ENCODE results near the gene FANCC. TPM values are rescaled to one million over a fixed set of nuclear protein-coding genes. Genes with fewer than 3 reads are reported as not detected.

FANCC gene
- total RNA-seq, 1 experiment from 2014 or later: 14.5 TPM

DNA sequence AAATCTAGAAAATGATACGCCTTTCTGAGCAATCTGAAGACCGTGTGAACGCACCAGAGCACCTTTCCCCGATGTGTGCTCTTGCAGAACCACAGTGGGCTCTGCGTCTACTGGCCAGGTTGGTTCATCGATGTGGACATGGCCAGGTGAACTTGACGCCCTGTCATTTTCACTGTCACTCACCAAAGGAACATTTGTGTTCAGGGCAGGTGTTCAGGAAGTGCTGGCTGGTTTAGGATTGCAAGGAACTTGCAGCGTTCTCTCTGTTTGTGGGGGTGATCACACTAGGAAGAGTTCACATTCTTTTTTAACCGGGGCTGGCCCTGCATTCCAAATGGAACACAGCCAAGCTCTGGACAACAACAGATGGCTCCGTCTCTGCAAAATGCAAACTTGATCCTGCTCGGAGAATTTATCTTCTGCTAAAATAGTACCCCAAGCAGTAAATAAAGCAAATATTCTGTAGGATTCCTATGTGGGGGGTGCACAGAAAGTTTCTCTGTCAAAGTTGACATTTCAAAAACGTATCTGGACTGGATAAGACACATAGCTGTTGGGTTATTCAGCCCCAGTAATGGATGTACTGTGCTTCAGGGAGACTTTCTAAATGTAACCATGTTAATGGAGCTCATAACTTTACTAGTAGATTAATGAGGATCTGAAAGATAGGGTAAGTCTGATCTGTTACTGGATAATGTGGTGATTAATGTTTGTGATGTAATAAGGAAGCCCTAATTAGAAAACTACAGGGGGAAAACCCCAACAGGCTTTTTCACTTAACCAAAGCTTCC, 45.7 kb upstream of the FANCC start:
- Mint-ChIP-seq H3K27me3 (ENCODE audit: unreplicated experiment) (no peaks in the 10 kb centered on the region), H3K27ac (ENCODE audit: unreplicated experiment) (no peak overlapping the region), H3K4me3 (ENCODE audit: low read depth, unreplicated experiment) (no peak overlapping the region), H3K4me1 (ENCODE audit: low read depth, unreplicated experiment) (no peaks in the 10 kb centered on the region), H3K36me3 (ENCODE audit: insufficient read depth, unreplicated experiment) (no peaks in the 10 kb centered on the region), H3K9me3 (ENCODE audit: low read depth, unreplicated experiment) (no peaks in the 10 kb centered on the region)
- CTCF ChIA-PET: no interaction called here
- DNase-seq: no peak
- no TSS peak for BruUV-seq (replicated peaks)
- TF ChIP-seq CTCF (IDR thresholded peaks at IDR 0.05; ENCODE audit: unreplicated experiment): no peak
- intact Hi-C loops (cut with micrococcal nuclease; ENCODE audit: unreplicated experiment): no loop called here

DNA sequence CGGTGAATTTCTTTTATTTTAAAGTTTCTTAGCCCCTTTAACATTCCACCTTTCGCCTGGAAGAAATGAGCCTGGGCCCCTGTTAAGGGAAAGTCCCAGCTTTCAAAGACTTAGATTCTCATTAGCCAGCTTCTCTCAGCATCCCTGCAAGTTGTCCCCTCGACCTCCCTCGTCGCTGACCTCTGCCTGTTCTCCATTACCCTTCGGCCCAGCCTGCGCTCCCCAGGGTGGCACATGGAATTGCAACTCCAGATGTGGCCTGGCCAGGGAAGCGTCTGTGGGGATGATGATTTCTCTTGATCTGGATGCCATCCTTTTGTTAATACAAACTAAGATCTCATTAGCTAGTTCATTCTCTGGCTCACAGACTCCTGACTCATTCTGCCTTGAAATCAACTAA, 43.4 kb upstream of the FANCC start:
- Mint-ChIP-seq H3K9me3 (ENCODE audit: low read depth, unreplicated experiment) (no peaks in the 10 kb centered on the region), H3K4me1 (ENCODE audit: low read depth, unreplicated experiment) (no peaks in the 10 kb centered on the region), H3K27me3 (ENCODE audit: unreplicated experiment) (no peaks in the 10 kb centered on the region), H3K4me3 (ENCODE audit: low read depth, unreplicated experiment) (no peak overlapping the region), H3K36me3 (ENCODE audit: insufficient read depth, unreplicated experiment) (no peaks in the 10 kb centered on the region), H3K27ac (ENCODE audit: unreplicated experiment) (no peak overlapping the region)
- CTCF ChIA-PET: no interaction called here
- intact Hi-C loops (cut with micrococcal nuclease; ENCODE audit: unreplicated experiment): no loop called here
- no TSS peak for BruUV-seq (replicated peaks)
- no peak for DNase-seq
- TF ChIP-seq CTCF (IDR thresholded peaks at IDR 0.05; ENCODE audit: unreplicated experiment): no peak

DNA sequence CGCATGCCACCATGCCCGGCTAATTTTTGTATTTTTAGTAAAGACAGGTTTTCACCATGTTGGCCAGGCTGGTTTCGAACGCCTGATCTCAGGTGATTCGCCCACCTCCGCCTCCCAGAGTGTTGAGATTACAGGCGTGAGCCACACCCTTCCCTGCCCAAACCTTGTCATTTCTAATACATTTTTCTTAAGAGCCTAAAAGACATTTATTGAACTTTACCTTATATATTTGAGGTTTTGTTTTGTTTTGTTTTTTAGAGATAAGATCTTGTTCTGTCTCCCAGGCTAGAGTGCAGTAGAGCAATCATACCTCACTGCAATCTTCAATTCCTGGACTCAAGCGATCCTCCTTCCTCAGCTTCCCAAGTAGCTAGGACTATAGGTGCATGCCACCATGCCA, 39.8 kb upstream of the FANCC start:
- BruUV-seq (replicated peaks): no TSS peak
- no peaks in the 10 kb centered on the region for H3K4me1 Mint-ChIP-seq (ENCODE audit: low read depth, unreplicated experiment)
- no peaks in the 10 kb centered on the region for H3K36me3 Mint-ChIP-seq (ENCODE audit: insufficient read depth, unreplicated experiment)
- H3K27me3 Mint-ChIP-seq (ENCODE audit: unreplicated experiment): no peaks in the 10 kb centered on the region
- CTCF ChIA-PET: no interaction called here
- no peaks in the 10 kb centered on the region for H3K9me3 Mint-ChIP-seq (ENCODE audit: low read depth, unreplicated experiment)
- no peak for DNase-seq
- no peak overlapping the region for H3K4me3 Mint-ChIP-seq (ENCODE audit: low read depth, unreplicated experiment)
- intact Hi-C loops (cut with micrococcal nuclease; ENCODE audit: unreplicated experiment): no loop called here
- TF ChIP-seq CTCF (IDR thresholded peaks at IDR 0.05; ENCODE audit: unreplicated experiment): no peak
- no peak overlapping the region for H3K27ac Mint-ChIP-seq (ENCODE audit: unreplicated experiment)

- no peaks in the 10 kb centered on the region for H3K36me3 Mint-ChIP-seq (ENCODE audit: insufficient read depth, unreplicated experiment)
- H3K9me3 Mint-ChIP-seq (ENCODE audit: low read depth, unreplicated experiment): no peaks in the 10 kb centered on the region
- no peaks in the 10 kb centered on the region for H3K4me1 Mint-ChIP-seq (ENCODE audit: low read depth, unreplicated experiment)
- BruUV-seq (replicated peaks): no TSS peak
- no peak for DNase-seq
- TF ChIP-seq CTCF (IDR thresholded peaks at IDR 0.05; ENCODE audit: unreplicated experiment): no peak
- no peak overlapping the region for H3K27ac Mint-ChIP-seq (ENCODE audit: unreplicated experiment)
- CTCF ChIA-PET: no interaction called here
- no peaks in the 10 kb centered on the region for H3K27me3 Mint-ChIP-seq (ENCODE audit: unreplicated experiment)
- no peak overlapping the region for H3K4me3 Mint-ChIP-seq (ENCODE audit: low read depth, unreplicated experiment)
- intact Hi-C loops (cut with micrococcal nuclease; ENCODE audit: unreplicated experiment): no loop called here
Observed at GRCh38 chr9:95355500-95355899, 38.0 kb upstream of the FANCC start.
